Measurements from ENCODE around the gene FBXO42. TPM values are rescaled to one million over a fixed set of nuclear protein-coding genes. Genes with fewer than 3 reads are reported as not detected.

The FBXO42 gene
- total and polyA plus RNA-seq, 9 of the 15 experiments (the other 6 are each of a cell fraction or from before 2014, with no cell fraction given): 7.2 to 24.8 (median 17.4) TPM

GRCh38 chr1:16248603-16249516 is 103.4 kb downstream of the FBXO42 start (continued):
- TF ChIP-seq CUX1 (CRISPR knock-in tag; IDR thresholded peaks at IDR 0.05) (0 out of 2 replicates have a peak, but pooled peaks have one; percentile 1), SFPQ (IDR thresholded peaks at IDR 0.05; ENCODE audit: low read depth, low read length) (no peak), ELF4 (CRISPR knock-in tag; IDR thresholded peaks at IDR 0.05) (peak; percentile 84), LCOR (CRISPR knock-in tag; IDR thresholded peaks at IDR 0.05) (no peak), KLF16 (IDR thresholded peaks at IDR 0.05) (peak; percentile 89), TAF1 (IDR thresholded peaks at IDR 0.05; ENCODE audit: control insufficient read depth, extremely low read depth, insufficient read depth, low read length, severe bottlenecking) (no peak), HNRNPK (IDR thresholded peaks at IDR 0.05; ENCODE audit: low read depth, low read length, poor library complexity, severe bottlenecking) (no peak), ELF1 (tag; IDR thresholded peaks at IDR 0.05) (peak; percentile 41; the same call in 1 of the 2 replicates), ZNF121 (CRISPR knock-in tag; conservative IDR thresholded peaks at IDR 0.05) (no peak), FIP1L1 (IDR thresholded peaks at IDR 0.05; ENCODE audit: low read depth, low read length, poor library complexity, severe bottlenecking) (no peak), JUNB (CRISPR knock-in tag; conservative IDR thresholded peaks at IDR 0.05) (no peak), POLR2B (IDR thresholded peaks at IDR 0.05; ENCODE audit: low read depth, partially characterized antibody) (peak; percentile 26), YY1 (IDR thresholded peaks at IDR 0.05; ENCODE audit: borderline replicate concordance in 1 of 3, control insufficient read depth in 1 of 3, extremely low read depth in 1 of 3, insufficient read depth in 3 of 3, insufficient read length in 1 of 3, insufficient replicate concordance in 2 of 3, low read depth in 1 of 3, low read length in 2 of 3) (no peak), NCOR1 (IDR thresholded peaks at IDR 0.05) (peak; percentile 82), L3MBTL2 (IDR thresholded peaks at IDR 0.05) (peak; percentile 90), ASH1L (IDR thresholded peaks at IDR 0.05; ENCODE audit: borderline replicate concordance, low read depth, partially characterized antibody) (no peak), SMARCC2 (IDR thresholded peaks at IDR 0.05; ENCODE audit: low read depth) (peak; percentile 67), PREB (CRISPR knock-in tag; IDR thresholded peaks at IDR 0.05) (no peak)

Measured in K562 (cell line).